ENCODE data around the gene SYCP1. TPM values are rescaled to one million over a fixed set of nuclear protein-coding genes. Genes with fewer than 3 reads are reported as not detected.

SYCP1 gene
- total RNA-seq, 1 experiment from 2014 or later = not detected

DNA sequence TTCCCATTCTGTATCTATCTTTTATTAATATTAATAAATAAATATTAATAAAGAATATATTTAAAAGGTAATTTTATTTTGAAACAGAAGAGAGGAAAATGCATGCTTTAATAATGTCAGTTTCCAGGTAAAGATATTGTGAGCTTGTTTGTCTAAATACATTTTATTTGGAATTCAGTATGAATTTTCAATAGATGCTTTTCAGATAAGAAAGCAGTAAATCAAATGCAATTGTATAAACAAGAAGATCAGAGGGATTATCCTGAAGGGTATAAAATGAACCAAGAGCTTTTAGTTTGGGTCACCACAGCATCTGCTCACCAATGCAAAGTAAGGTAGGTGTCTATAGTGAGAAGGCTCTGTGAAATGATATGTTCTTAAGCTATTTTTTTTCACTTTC, 174.9 kb downstream of the SYCP1 start, which contains the start of gene TSHB:
Gene TSHB, plus strand, starts transcription at position 301 of the 400 bp plus-strand sequence. CDS start 3,537 bp downstream, outside the sequence.
- Histone ChIP-seq H3K27me3 (ENCODE audit: insufficient read depth, low read length) (no peaks in the 10 kb centered on the region), H2BK15ac (ENCODE audit: low read depth, low read length) (no peak within 1 kb of the TSS), H4K20me1 (ENCODE audit: control insufficient read depth, insufficient read depth, insufficient read length) (no peaks in the 10 kb centered on the region), H3K4me2 (ENCODE audit: insufficient read depth, insufficient read length, low read length) (no peak within 1 kb of the TSS), H3K9me3 (ENCODE audit: control insufficient read depth, low read depth, low read length) (no peaks in the 10 kb centered on the region), H3T11ph (ENCODE audit: low read length) (no peak within 1 kb of the TSS), H3K56ac (ENCODE audit: insufficient read length, low read depth, low read length) (no peak within 1 kb of the TSS), H3K4ac (ENCODE audit: low read depth, low read length) (no peak within 1 kb of the TSS), H2BK5ac (ENCODE audit: insufficient read length, low read length) (no peak within 1 kb of the TSS), H3K14ac (ENCODE audit: insufficient read depth, low read length) (no peak within 1 kb of the TSS), H3K23ac (ENCODE audit: insufficient read length, low read depth, low read length) (no peak within 1 kb of the TSS), H3K23me2 (ENCODE audit: insufficient read length, low read depth, low read length, poor library complexity, severe bottlenecking) (no peaks in the 10 kb centered on the region), H2BK120ac (ENCODE audit: low read depth, low read length, poor library complexity, severe bottlenecking) (no peak within 1 kb of the TSS), H3K18ac (ENCODE audit: insufficient read length, low read depth, low read length) (no peak within 1 kb of the TSS), H4K5ac (ENCODE audit: insufficient read length, low read depth, low read length) (no peak within 1 kb of the TSS), H2BK20ac (ENCODE audit: low read depth, low read length, poor library complexity, severe bottlenecking) (no peak within 1 kb of the TSS), H4K8ac (replicated peaks; ENCODE audit: insufficient read length, low read depth, low read length) (no peak within 1 kb of the TSS), H3K79me1 (ENCODE audit: insufficient read depth, low read depth, low read length, poor library complexity, severe bottlenecking) (no peaks in the 10 kb centered on the region), H3K79me2 (ENCODE audit: insufficient read depth, low read length) (no peaks in the 10 kb centered on the region), H2AFZ (ENCODE audit: low read length) (no peak within 1 kb of the TSS), H2BK12ac (ENCODE audit: insufficient read length, low read depth, low read length) (no peak within 1 kb of the TSS), H3K9ac (ENCODE audit: extremely low read depth, insufficient read length, low read length) (no peak within 1 kb of the TSS), H4K91ac (ENCODE audit: insufficient read length, low read depth, low read length) (no peak within 1 kb of the TSS), H2AK5ac (ENCODE audit: insufficient read length, low read length) (no peak within 1 kb of the TSS), H3K27ac (ENCODE audit: insufficient read length, low read depth, low read length) (no peak within 1 kb of the TSS), H3K4me1 (ENCODE audit: insufficient read depth, low read length) (no peaks in the 10 kb centered on the region)
- no peak for DNase-seq
- no peaks in the 10 kb centered on the region for H3K9me3 Mint-ChIP-seq
- H3K36me3 Mint-ChIP-seq (ENCODE audit: insufficient read depth in 1 of 3, low read depth in 3 of 3) = no peaks in the 10 kb centered on the region
- no peaks in the 10 kb centered on the region for H3K4me1 Mint-ChIP-seq
- H3K27ac Mint-ChIP-seq = no peak within 1 kb of the TSS
- no peaks in the 10 kb centered on the region for H3K27me3 Mint-ChIP-seq (ENCODE audit: low read depth)
- TF ChIP-seq, protein P1, sequence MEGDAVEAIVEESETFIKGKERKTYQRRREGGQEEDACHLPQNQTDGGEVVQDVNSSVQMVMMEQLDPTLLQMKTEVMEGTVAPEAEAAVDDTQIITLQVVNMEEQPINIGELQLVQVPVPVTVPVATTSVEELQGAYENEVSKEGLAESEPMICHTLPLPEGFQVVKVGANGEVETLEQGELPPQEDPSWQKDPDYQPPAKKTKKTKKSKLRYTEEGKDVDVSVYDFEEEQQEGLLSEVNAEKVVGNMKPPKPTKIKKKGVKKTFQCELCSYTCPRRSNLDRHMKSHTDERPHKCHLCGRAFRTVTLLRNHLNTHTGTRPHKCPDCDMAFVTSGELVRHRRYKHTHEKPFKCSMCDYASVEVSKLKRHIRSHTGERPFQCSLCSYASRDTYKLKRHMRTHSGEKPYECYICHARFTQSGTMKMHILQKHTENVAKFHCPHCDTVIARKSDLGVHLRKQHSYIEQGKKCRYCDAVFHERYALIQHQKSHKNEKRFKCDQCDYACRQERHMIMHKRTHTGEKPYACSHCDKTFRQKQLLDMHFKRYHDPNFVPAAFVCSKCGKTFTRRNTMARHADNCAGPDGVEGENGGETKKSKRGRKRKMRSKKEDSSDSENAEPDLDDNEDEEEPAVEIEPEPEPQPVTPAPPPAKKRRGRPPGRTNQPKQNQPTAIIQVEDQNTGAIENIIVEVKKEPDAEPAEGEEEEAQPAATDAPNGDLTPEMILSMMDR (conservative IDR thresholded peaks at IDR 0.05) = no peak
- H3K4me3 Mint-ChIP-seq = no peak within 1 kb of the TSS

Measured in H9 (cell line).